GM19239 (cell line): ENCODE data around the gene SLC35G4.
"Not testable (repeated sequence)": the region's sequence is repeated elsewhere in the genome, so short reads cannot be mapped to it uniquely, and the experiment has no call there.

Experiments used
- DNase-seq: peaks from one replicate; pipeline ENCODE4 v3.0.0; 2011; ENCODE audit warnings: low spot score; ENCODE audit not compliant: insufficient read length
- FAIRE-seq: peaks from 2 replicates; lab custom pipeline; 2011; peaks lifted over from hg19 to GRCh38; lab: Jason Lieb, UNC

The SLC35G4 gene

DNA sequence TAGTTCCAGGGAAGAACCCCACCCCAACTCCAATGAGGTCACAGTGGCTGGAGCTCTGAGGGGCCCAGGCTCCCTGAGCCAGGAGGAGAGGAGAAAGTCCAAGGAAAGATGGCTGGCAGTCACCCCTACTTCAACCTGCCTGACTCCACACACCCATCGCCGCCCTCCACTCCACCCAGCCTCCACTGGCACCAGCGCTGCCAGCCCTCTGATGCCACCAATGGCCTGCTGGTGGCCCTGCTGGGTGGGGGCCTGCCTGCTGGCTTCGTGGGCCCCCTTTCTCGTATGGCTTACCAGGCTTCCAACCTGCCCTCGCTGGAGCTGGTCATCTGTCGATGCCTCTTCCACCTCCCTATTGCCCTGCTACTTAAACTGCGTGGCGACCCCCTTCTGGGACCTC is at the start of gene SLC35G4:
Gene SLC35G4, plus strand, starts transcription at position 109 of the 400 bp plus-strand sequence. Its CDS starts 0 bp downstream, at position 109.
- not testable (repeated sequence) for FAIRE-seq, DNase-seq

DNA sequence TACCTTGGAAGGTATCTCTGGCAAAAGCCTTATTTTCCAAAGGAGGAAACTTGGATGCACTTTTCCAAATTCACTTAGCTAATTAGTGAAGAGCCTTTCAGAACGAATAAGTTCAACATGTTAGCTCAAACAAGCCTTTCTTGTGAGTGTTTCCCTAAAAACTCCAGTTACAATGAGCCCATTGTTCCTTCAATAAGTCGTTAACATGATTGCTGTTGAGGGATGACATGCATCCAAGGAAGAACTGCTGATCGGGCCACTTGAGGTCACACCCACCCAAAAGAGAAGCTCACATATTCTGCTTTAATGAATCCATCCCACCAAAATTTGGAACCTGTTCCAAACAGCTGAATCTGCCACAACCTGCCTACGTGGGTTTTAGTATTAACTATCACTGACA is 48.1 kb upstream of the SLC35G4 start:
- DNase-seq (no peak), FAIRE-seq (no peak)

DNA sequence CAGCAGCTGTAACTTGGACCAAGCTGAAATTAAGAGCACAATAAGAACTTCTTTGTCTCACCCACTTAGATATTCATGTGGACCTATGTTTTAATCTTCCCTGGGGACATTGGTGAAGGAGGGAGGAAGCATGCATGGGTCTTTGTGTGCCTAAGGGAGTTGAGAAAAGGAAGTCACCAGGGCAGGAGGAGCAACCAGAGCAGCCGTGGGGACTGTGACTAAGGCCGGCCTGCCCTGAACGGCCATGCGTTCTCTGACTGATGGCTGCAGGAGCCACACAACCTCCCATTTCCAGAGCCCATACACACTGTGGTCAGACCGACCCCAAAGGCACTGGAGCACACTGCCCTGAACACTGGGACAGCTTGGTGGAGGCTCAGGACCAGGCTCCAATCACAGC is 43.7 kb upstream of the SLC35G4 start:
- no peak for FAIRE-seq
- no peak for DNase-seq

DNA sequence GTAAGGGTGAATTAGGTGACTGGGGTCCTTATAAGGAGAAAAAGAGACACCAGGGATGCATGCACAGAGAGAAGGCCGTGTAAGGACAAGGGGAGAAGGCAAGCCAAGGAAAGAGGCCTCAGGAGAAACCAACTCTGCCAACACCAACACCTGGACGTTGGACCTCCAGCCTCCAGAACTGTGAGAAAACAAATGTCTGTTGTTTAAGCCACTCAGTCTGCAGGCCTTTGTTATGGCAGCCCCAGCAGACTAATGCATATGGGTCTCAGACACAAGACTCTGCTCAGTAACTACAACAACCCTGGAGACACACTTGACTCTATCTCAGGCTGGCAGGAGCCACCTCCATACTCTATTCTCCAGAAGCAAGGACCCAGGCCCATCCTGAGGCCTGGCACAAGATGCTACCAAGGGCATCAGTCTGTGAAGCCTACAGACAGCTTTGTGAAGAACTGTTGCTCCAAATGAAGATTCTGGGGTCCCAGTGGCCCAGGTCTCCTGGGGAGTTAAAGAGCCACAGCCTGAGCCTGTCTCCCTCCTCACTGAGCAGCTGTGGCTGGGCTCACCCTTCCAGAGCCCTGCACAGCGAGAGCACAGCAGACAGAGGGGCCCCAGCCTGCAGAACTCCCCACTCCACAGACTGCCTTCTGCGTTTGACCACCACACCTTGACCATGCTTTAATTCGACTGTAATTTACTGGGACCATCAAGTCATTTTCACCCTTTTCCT is 43.0 kb upstream of the SLC35G4 start:
- FAIRE-seq, result no peak

DNA sequence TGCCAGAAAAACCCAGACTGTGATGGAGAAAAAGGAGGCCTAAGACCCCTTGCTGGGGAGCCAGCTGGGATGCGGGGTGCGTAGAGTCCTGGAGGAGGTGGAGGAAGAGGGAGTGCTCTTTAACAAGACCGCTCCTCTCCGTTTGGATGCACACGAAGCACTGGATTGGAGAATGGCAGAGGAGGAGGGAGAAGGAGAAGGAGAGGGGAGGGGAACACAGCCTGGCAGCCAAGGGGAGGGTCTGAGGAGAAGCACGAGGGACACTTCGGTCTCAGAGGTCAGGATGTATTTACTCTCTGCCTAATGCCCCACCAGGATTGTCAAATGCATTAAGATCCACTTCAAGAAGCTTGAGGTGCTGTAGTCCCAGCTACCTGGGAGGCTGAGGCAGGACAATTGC is 42.0 kb upstream of the SLC35G4 start:
- FAIRE-seq (no peak), DNase-seq (no peak)

More for the DNA sequence above, 43.0 kb upstream of the SLC35G4 start:
- no peak for DNase-seq

DNA sequence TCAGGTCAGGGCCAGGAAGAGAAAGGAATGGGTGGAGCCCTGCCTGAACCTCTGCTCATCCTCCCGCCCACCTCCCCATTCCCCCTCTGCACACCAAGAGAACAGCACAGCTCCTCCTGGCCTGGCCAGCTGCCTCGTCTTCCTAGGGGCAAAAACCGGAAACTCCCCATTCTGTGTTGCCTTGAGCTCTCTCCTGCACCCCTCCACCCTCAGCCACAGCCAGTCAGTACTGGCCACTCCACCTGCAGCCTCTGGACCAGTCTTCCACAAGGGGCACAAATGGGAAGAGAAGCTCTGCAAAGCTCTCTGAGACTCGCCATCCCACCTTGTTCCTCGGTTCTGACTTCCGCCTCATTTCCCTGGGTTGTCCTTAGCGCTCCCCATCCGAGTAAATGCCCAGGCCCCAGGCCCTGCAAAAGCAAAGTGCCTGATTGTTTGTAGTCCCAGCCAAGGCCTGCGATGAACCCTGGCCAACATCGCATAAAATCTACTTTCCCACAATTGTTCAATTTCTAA is 39.3 kb upstream of the SLC35G4 start:
- FAIRE-seq (no peak), DNase-seq (no peak)

DNA sequence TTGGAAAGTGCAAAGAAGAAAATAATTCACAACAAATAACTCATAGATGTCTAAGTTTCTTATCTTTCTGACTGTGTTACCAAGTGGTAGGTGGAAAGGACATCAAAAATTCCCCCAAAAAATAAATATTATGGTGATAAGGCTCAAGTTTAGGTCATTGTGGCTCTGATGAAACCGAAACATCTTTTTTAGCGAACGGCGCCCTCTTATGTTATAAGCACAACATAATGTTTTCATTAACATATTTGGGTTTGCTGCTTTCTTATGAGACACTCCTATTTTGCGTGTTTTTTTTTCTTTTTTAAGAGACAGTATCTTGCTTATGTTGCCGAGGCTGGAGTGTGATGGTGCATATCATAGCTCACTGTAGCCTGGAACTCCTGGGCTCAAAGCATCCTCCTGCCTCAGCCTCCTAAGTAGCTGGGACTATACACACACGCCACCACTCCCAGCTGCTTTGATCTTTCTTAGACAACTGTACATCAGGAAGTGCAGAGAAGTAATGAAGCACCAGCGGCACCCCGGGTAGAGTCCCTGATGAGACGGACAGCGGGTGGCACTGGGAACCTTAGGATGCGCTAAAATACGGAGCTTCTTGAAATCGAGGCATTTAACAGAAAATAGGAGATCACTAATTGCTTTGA is 38.5 kb upstream of the SLC35G4 start:
- DNase-seq, result no peak
- no peak for FAIRE-seq

DNA sequence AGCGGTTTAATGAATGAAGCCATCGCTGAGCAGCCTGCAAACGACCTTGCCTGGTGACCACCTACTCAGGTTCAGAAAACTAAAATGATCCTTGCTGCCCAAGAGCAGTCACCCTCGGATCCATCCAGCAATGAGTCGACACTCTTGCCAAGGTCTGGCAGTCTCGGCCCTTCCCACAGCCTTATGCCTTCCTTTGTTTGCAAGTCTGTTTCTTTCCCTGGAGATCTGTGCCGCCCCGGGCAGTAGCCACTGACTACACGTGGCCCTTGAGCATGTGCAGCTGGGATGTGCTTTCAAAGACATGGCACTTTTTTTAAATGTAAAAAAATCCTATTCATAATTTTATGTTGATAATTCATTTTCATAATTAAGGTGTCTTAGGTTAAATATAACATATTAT is 37.2 kb upstream of the SLC35G4 start:
- FAIRE-seq (no peak), DNase-seq (no peak)

DNA sequence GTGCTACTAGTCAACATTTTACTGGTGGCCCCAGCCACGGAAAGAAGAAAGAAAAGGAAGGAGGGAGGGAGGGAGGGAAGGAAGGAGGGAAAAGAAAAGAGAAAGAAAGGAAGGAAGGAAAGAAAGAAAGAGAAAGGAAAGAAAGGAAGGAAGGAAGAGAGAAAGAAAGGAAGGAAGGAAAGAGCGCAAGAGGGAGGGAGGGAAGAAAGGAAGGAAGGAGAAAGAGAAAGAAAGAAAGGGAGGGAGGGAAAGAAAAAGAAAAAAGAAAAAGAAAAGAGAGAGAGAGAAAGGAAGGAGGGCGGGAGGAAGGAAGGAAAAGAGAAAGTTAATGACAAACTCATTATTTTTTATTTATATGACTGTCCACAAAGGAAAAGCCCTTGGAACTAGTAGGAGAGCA is 34.9 kb upstream of the SLC35G4 start:
- FAIRE-seq, result no peak
- no peak for DNase-seq

DNA sequence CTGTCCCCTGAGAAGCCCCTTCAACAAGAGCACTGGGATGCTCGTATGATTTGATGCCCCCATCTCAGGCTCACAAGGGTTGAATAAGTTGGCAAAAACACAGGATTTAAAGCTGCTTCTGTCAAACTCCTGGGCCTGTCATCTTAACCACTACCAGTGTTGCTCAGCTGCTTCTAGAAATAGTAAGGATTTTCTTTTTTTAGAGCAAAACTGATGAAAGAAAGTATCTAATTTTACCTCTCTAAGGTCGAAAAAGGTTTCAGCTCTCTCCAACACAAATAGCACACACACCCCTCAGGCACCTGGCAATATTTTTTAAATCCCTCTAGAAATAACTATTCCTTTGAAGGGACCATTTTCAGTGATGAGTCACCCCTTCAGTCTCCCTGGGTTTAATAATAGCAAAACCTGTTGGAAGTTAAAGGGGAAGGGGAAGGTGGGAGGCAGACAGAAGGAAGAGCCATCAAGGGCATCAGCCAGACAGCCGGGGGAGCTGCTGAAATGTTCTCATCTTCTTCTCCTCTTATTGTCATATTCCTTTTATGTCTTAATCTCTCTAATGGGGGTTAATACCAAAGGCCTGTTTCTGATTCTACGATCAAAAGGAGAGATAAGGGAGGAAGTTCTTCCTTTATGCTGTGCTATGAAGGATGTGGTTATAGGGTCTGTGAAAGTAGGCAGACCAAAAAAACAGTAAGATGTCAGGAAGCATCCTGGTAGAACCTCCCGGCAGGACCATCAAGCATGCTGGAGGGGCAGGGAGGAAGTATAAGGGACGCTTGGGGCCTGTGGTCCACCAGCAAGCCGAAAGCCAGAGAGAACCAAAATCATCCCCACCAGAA is 31.9 kb upstream of the SLC35G4 start:
- DNase-seq (no peak), FAIRE-seq (no peak)

DNA sequence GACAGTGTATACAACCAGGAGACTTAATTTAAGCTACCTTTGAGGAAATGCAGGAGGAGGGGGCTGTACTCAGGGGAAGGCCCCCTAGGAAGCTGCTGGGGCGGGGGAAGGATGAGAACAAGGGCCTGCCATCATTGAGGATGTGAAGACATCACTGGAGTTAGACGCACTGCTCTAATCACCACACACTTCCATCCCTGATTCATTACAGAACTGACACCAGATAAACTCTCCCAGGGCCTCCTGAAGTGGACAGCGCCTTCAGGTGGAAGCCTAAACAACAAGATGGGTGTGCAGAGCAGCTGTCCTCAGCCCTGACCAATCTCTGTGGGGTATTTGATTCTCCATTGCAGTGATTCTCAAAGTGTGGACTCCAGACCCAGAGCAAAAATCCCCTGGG is 30.6 kb upstream of the SLC35G4 start:
- no peak for FAIRE-seq
- no peak for DNase-seq

DNA sequence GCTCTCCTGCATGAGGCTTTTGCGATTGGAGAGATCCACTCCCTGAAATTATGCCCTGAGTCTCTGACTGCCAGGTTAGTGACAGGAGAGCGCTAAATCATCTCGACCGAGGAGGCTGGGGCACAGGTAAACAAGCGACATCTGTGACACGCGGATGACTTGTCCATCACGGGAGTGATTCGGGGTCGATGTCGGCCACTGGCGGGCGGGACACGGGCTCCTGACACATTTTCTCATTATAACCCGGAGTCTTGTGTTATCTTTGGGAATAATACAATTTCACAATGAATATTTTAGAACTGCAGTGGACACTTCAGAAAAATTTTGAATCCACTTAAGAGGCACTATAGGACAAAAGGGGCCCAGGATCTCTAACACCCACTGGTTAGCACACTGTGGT is 29.5 kb upstream of the SLC35G4 start:
- FAIRE-seq, result no peak
- DNase-seq, result no peak

DNA sequence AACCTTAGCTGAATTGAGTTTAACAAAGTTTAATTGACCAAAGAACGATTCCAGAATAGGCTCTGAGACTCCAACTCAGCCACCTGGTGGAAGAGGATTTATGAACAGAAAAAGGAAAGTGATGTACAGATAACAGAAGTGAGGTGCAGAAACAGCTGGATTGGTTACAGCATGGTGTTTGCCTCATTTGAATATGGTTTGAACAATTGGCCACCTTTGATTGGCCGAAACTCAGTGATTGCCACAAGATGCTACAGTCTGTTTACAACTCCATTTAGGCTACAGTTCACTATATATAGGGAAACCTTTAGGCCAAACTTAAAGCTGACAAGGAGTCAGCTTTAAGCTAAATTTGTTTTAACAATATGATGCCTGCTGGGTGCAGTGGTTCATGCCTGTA is 28.1 kb upstream of the SLC35G4 start:
- FAIRE-seq (no peak), DNase-seq (no peak)

DNA sequence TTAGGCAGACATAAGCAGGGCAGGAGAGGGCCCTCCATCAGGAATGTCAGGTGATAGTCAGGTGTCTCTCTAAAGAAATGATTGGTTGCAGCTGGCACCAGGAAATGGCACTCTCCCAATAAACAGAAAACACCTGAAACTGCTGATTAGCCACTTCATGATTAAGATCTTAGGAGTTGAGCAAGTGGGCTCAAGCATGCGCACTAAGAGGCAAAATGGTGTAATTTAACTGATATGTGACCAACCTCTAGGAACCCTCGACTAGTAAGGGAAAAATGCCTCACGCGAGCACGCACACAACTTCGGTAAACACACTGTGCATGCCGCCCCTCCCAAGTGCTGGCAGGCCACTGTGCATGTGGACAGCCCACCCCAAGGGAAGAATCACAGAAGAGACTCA is 23.8 kb upstream of the SLC35G4 start:
- DNase-seq (no peak), FAIRE-seq (no peak)

DNA sequence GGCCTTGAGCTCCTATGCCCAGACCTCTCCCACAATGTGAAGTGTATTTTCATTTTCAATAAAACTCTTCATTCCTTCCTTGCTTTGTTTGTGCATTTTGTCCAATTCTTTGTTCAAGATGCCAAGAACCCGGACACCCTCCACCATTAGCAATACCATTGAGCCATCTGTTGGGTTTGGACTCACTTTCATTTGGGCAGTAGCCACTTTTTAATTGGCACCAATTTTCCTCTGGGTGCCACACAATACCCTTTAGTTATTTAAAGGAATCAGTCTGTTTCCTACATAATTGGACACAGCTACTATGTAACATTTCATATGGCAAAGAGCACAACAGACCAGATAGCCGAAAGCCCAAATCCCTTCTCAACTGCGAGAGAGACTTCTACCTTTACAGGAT is 22.5 kb upstream of the SLC35G4 start:
- DNase-seq (no peak), FAIRE-seq (no peak)

DNA sequence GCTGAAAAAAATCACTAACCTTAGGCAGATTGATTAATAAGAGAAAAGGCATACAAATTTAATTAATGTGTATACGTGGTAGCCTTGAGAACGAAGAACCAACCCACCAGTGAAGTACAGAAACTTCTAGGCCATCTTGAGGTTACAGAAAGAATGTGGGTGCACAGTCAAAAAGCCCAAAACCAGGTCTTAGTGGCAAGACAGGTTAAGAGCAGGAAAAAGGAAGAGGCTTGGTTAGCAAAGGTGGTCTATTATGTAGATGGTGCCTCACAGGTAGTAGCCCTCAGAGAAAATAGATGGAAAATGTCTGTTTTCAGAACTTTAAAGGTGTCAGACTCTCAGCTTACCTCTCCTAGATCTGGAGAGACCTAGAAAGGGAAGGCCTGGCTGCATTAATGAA is 22.0 kb upstream of the SLC35G4 start:
- no peak for FAIRE-seq

DNA sequence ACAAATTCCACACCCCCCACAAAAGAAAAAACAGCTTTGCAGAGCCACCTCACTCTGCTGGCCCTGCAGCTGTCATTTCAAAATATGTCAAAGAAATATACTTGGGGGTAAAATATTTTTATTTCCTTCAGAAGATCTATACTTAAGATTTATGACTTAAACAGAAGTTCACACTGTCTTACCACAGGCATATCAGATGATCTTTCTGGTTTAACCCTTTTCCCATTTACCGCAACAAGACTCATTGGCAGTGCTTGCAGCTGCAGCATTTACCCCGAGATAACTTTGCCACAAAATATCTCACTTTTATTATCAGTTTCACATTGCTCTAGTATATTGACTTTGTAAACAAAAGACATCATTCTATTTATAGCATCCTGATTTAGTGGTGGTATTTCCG is 21.6 kb upstream of the SLC35G4 start:
- DNase-seq, result no peak
- FAIRE-seq, result no peak

More for the DNA sequence above, 22.0 kb upstream of the SLC35G4 start:
- no peak for DNase-seq

DNA sequence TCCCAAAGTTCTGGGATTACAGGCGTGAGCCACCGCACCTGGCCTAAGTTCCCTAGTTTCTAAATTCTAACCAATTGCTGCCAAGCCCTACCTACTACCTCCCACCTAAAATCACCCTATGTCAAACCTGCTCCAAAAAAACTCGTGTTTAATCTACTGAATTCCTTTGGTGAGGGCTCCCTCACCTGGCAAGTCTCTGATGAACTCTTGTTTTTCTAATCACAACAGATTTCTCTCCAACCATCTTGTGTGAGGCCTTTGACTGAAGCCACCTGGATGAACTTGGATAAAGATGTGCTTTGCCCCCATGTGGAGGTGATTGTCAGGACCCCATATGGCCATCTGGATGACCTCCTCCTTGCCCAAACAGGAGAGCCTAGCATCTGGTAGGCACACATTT is 17.4 kb upstream of the SLC35G4 start:
- no peak for FAIRE-seq

DNA sequence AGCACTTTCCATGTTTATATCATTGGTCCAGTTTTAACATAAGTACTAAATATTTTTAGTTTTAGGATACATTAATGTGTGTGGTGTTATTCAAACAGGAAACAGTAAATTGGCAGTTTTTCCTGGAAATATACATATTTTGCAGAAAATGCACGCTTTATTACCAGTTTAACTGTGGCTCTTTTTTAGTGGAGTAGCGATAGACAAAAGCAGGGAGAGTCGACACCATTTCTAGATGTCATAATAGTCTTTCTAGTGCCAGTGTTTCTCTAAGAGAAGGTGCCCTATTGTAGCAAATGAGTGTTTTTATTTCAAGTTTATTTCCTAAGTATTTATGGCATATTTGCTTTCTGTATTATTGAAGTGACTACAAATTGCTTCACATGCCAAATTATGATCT is 9.1 kb upstream of the SLC35G4 start:
- FAIRE-seq (no peak), DNase-seq (no peak)

More for the DNA sequence above, 17.4 kb upstream of the SLC35G4 start:
- no peak for DNase-seq

DNA sequence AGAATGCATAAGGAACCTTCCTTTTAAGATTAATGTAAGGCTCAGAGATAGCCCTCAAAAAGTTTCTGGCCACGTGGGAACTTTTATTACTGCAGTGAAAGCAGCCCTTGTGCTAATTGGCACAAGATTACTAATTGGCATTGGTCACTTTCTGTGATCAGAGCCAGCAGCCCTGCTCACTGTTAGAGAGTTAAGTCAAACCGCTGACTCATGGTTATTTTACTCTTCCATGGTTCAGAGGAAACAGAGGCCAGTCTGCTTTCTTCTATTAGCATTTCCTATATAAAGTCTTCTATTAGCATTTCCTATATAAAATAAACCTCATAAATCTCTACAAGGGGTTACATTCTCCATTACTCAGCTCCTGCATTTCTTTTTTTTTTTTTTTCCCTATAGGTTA is 1.5 kb upstream of the SLC35G4 start:
- no peak for FAIRE-seq
- no peak for DNase-seq

DNA sequence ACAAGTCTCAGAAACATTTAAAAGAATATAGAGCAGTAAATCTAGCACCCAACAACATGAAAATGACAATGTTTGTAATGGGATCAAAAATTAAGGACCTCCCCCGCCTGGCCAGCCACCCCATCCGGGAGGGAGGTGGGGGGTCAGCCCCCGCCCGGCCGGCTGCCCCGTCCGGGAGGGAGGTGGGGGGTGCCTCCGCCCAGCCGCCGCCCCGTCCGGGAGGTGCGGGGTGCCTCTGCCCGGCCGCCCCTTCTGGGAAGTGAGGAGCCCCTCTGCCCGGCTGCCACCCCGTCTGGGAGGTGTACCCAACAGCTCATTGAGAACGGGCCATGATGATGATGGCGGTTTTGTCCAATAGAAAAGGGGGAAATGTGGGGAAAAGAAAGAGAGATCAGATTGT is 778 bp upstream of the SLC35G4 start:
- not testable (repeated sequence) for FAIRE-seq, DNase-seq
